ENCODE results near the gene WFDC12. TPM values are rescaled to one million over a fixed set of nuclear protein-coding genes. Genes with fewer than 3 reads are reported as not detected.
"Not testable (repeated sequence)": the region's sequence is repeated elsewhere in the genome, so short reads cannot be mapped to it uniquely, and the experiment has no call there.

WFDC12 gene, protein sequence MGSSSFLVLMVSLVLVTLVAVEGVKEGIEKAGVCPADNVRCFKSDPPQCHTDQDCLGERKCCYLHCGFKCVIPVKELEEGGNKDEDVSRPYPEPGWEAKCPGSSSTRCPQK
- not detected for polyA plus RNA-seq (ENCODE audit: insufficient read length in 4 of 4)

GRCh38 chr20:45124365-45124764, at the start of gene WFDC12:
Gene WFDC12, minus strand, starts transcription at chr20:45124465. Its CDS starts 18 bp downstream, at chr20:45124447.
- DNase-seq (ENCODE audit: low read depth in 4 of 4, low spot score in 2 of 4): no peak

DNA sequence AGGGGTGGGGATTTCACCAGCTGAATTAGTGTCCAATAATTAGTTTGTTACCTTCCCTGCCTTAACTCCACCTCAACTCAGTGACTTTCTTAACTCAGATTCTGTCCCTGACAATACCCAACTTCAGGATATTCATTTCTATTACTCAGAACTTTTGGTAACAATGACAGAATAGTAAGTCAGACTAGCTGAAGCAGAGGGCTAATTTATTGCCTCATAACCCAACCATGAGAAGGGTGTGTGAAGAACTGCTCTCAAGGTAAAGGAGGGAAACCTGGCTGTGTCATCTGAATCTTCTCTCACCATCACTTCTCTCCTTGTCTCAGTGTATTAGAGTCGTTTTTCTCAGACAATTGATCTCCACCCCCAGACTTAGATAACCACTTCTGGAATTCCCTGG, 49.3 kb upstream of the WFDC12 start:
- no peak for DNase-seq (ENCODE audit: low read depth in 4 of 4, low spot score in 2 of 4)

- no peak for DNase-seq (ENCODE audit: low read depth in 4 of 4, low spot score in 2 of 4)
These were observed 40.6 kb upstream of the WFDC12 start for GRCh38 chr20:45164906-45165305.

GRCh38 chr20:45163083-45163803, 39.0 kb upstream of the WFDC12 start:
- no peak for DNase-seq (ENCODE audit: low read depth in 4 of 4, low spot score in 2 of 4)

GRCh38 chr20:45157962-45158361, 33.7 kb upstream of the WFDC12 start:
- DNase-seq (ENCODE audit: low read depth in 4 of 4, low spot score in 2 of 4): no peak

DNA sequence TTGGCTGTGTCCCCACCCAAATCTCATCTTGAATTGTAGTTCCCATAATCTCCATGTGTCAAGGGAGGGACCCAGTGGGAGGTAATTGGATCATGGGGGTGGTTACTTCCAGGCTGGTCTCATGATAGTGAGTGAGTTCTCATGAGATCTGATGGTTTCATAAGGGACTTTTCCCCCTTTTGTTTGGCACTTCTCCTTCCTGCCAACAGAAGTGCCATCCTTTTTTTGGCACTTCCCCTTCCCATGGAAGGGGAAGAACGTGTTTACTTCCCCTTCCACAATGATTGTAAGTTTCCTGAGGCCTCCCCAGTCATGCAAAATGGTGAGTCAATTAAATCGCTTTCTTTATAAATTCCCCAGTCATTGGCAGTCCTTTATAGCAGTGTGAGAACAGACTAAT, 32.4 kb upstream of the WFDC12 start:
- no peak for DNase-seq (ENCODE audit: low read depth in 4 of 4, low spot score in 2 of 4)

DNA sequence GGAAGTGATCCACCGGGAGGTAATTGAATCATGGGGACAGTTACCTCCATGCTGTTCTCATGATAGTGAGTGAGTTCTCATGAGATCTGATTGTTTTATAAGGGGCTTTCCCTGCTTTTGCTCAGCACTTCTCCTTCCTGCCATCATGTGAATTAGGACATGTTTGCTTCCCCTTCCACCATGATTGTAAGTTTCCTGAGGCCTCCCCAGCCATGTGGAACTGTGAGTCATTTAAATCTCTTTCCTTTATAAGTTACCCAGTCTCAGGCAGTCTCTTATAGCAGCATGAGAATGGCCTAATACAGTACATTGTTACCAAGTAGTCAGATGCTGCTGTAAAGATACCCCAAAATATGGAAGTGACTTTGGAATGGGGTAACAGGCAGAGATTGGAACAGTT, 30.5 kb upstream of the WFDC12 start:
- not testable (repeated sequence) for DNase-seq (ENCODE audit: low read depth in 4 of 4, low spot score in 2 of 4)

- DNase-seq (ENCODE audit: low read depth in 4 of 4, low spot score in 2 of 4): no peak
These were observed 29.9 kb upstream of the WFDC12 start for GRCh38 chr20:45154183-45154582.

DNA sequence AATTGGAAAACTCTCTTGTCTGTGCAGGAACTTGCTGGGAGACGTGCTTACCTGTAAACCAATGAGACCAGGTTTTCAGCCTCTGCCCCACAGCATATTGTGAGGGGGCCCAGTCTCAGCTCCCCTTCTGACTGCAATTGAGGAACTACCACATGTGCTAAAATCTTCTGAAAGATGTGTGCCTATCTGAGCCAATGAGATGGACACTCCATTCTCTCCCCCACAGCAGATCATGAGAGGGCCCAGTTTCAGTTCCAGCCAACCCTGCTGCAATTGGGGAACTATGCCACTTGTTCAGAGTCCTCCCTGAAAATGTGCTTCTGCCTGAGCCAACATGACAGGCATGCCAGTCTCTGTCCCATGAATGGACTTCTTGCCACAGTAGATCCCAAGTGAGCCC, 29.5 kb upstream of the WFDC12 start:
- DNase-seq (ENCODE audit: low read depth in 4 of 4, low spot score in 2 of 4): no peak

GRCh38 chr20:45153147-45153546, 28.9 kb upstream of the WFDC12 start:
- DNase-seq (ENCODE audit: low read depth in 4 of 4, low spot score in 2 of 4): no peak

DNA sequence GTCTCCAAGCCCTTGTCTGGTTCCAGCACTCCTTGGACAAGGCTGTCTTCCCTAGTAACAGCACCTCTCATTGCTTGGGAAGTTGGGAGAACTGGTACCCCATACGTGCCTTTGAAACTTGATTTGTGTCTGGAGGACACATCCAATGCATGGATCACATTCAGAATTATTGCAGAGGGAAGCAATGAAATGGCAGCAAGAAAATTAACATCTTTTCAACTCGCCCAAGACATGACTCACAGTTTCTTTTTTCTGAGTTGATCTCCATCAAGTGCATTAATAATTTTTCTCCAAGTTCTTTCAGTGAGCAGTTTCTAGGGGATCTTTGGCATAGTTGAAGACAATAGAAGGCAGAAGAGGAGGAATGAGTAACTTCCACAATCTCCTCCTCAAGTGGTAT, 28.1 kb upstream of the WFDC12 start:
- no peak for DNase-seq (ENCODE audit: low read depth in 4 of 4, low spot score in 2 of 4)

- no peak for DNase-seq (ENCODE audit: low read depth in 4 of 4, low spot score in 2 of 4)
These were observed 24.8 kb upstream of the WFDC12 start for GRCh38 chr20:45149062-45149461.

DNA sequence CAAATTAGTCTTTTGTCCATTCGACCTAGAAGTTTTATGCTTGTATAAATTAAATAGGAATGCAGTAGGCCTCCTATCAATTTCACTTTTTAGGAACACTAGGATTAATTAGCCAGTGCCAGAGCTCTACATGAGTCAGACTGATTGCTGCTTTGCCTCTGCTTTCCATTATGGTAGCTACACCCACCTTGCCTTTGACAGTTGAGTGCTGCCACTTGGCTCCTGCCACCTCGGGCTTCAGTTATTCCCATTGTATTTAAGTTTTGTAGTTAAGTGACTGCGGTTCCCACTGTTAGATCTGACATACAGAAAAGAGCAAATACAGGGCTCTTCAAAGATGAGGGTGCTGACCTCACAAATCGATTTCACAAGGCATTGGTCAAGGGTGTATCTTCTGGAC, 16.6 kb upstream of the WFDC12 start:
- DNase-seq (ENCODE audit: low read depth in 4 of 4, low spot score in 2 of 4): no peak

GRCh38 chr20:45139733-45140375, 15.6 kb upstream of the WFDC12 start:
- DNase-seq (ENCODE audit: low read depth in 4 of 4, low spot score in 2 of 4): not testable (repeated sequence)

DNA sequence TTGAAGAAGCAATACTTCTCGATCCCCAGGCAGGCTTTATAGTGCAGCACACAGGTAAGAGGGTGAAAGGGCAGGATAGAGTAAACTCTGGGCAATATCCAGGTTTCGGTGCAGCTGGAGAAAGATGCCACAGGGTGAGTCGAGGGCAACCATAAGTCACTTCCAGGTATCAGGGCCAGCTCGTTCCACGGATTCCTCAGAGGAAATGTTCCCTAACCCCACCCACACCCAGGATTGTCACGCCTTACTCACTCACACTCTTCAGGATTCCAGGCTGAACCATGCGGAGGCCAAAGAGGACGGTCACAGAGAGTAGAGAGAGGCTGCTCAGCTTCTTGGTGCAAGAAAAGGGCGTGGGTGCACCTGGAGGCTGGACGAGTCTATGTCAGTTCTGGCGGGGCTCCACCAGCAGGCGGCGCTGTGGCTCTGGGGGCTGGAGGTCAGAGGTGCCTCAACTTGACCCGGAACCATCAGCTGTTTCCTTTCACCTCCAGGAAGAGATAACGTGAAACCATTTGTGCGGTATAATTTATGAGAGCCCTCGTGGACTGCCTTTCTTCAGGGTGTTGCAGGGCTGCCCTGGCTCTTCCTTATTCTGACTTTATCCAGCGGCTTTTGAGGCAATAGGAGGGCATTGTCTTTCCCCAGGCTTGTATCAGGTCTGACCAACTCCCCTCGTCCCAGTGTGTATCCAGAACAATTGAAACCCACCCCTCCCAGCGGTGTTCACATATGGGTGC, 14.5 kb upstream of the WFDC12 start:
- no peak for DNase-seq (ENCODE audit: low read depth in 4 of 4, low spot score in 2 of 4)

DNA sequence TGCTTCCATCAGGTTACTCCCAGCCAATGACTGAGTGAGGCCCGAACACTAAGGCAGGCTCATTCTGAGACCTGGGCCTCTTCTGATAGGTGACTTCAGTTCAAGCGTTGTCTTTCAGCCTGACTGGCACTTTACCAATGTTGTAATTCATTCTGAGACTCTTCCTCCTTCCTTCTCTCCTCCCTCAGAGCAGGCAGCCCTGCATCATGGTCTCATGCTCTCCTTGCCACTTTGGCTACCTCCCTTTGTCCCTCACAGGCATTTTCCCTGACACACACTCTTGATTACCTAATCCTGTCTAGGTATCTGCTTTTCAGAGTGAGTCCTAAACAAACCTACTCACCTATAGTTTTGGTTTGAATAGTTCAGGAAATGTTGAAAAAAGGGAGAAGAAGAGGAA, 12.6 kb upstream of the WFDC12 start:
- no peak for DNase-seq (ENCODE audit: low read depth in 4 of 4, low spot score in 2 of 4)

GRCh38 chr20:45128099-45128498, 3.8 kb upstream of the WFDC12 start:
- peak in 1 of 4 donors; percentile 19 for DNase-seq (ENCODE audit: low read depth in 4 of 4, low spot score in 2 of 4)

DNA sequence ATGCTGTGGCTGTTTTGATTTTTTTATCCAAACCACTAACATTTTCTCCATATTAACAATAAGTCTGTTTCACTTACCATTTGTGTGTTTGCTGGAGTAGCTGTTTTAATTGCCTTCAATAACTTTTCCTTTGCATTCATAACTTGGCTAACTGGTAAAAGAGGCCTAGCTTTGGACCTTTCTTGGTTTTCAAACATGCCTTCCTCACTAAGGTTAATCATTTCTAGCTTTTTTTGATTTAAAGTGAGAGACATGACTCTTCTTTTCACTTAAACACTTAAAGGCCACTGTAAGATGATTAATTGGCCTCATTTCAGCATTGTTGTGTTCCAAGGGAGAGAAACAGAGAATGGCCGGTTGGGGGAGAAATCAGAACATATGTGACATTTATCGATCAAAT, 2.9 kb downstream of the WFDC12 start:
- no peak for DNase-seq (ENCODE audit: low read depth in 4 of 4, low spot score in 2 of 4)

DNA sequence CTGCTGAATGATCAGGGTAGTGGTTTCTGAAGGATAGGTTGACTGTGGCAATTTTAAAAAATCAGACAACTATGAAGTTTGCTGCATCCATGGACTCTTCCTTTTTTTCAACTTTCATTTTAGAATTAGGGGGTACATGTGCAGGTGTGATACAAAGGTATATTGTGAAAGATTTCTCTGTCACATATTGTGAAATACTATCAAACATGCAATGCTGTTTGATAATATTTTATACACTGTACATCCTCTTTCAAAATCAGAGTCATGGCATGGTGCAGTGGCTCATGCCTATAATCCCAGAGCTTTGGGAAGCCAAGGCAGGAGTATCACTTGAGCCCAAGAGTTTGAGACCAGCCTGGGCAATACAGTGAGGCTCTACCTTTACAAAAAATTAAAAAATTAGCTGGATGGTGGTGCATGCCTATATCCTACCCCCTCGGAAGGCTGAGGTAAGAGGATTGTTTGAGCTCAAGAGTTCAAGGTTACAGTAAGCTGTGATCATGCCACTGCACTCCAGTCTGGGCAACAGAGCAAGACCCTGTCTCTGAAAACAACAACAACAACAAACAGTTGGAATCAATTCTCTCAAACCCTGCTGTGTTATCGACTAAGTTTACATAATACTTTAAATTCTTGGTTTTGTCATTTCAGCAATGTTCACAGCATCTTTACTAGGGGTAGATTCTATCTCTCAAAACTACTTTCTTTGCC, 4.6 kb downstream of the WFDC12 start:
- DNase-seq (ENCODE audit: low read depth in 4 of 4, low spot score in 2 of 4): no peak

DNA sequence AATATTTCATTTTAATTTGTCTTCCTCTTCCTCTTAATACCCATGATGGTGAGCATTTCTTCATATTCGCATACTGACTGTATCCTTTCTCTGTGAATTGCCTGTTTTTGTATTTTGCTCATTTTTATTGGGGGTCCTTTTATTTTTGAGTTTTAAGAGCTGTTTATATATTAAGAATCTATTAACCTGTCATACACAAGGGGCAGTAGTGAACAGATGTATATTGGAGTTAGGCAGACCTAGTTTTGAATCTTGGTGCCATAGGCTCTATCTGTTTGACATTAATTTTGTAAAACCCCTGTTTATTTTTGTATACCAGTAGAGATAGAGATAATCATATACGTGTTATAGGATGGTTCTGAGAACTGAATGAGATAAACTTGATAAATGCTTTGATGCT, 6.2 kb downstream of the WFDC12 start:
- DNase-seq (ENCODE audit: low read depth in 4 of 4, low spot score in 2 of 4): no peak

DNA sequence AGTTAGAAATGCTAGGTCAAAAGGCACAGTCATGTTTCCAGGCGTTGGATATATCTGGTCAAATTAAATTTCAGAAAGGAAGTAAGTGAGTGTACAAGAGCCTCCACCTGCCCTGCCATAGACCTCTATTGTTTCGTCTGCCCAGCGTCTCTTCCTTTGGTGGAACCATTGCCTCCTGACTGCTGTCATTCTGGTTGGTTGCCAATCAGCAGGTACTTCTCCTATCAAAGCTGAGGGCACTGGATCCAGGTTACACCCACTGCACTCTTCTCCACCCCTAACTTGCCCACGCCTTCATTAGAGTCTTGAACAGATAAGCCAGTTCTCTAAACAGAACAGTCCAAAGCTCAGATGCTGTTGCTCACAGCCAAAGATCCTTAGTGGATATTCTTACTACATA, 6.7 kb downstream of the WFDC12 start:
- DNase-seq (ENCODE audit: low read depth in 4 of 4, low spot score in 2 of 4): no peak

Data from left renal cortex interstitium (tissue), 4 donors.